ENCODE measurements around the gene AUNIP. TPM values are rescaled to one million over a fixed set of nuclear protein-coding genes. Genes with fewer than 3 reads are reported as not detected.

The AUNIP gene
- total RNA-seq, 1 experiment from 2014 or later = 16.1 TPM

GRCh38 chr1:25909040-25909439 lies 49.8 kb upstream of the AUNIP start:
- H3K4me3 Mint-ChIP-seq = no peak overlapping the region
- ATAC-seq (no peak), DNase-seq (ENCODE audit: low spot score) (no peak)
- no peaks in the 10 kb centered on the region for H3K9me3 Mint-ChIP-seq
- TF ChIP-seq CREB1 (CRISPR knock-in tag; IDR thresholded peaks at IDR 0.05) (no peak), FOXK1 (CRISPR knock-in tag; IDR thresholded peaks at IDR 0.05) (no peak), IRF1 (CRISPR knock-in tag; IDR thresholded peaks at IDR 0.05) (no peak), ATF2 (CRISPR knock-in tag; IDR thresholded peaks at IDR 0.05; ENCODE audit: borderline replicate concordance, low read depth) (no peak), FOXP4 (CRISPR knock-in tag; IDR thresholded peaks at IDR 0.05) (no peak), TEAD1 (CRISPR knock-in tag; IDR thresholded peaks at IDR 0.05) (no peak), ZNF425 (CRISPR knock-in tag; conservative IDR thresholded peaks at IDR 0.05) (no peak), SP1 (CRISPR knock-in tag; conservative IDR thresholded peaks at IDR 0.05) (no peak), SMAD4 (CRISPR knock-in tag; IDR thresholded peaks at IDR 0.05) (no peak), JUN (CRISPR knock-in tag; IDR thresholded peaks at IDR 0.05) (no peak), MAX (CRISPR knock-in tag; IDR thresholded peaks at IDR 0.05) (no peak)
- ChIA-PET POLR2A (no interaction called here), CTCF (interaction anchor here (1.1 kb wide), 1 partner anchor 89 kb away, joined by 3 read pairs; the partner anchor contains the start of gene PAFAH2)
- H3K36me3 Mint-ChIP-seq = peaks cover 11% of the 10 kb centered on the region
- H3K4me1 Mint-ChIP-seq = peaks cover 24% of the 10 kb centered on the region
- no peaks in the 10 kb centered on the region; the same call in none of the 2 replicates for H3K27me3 Mint-ChIP-seq (ENCODE audit: low read depth)
- no peak overlapping the region for H3K27ac Mint-ChIP-seq

- POLR2A ChIA-PET = no interaction called here
- CTCF ChIA-PET = interaction anchor here (1.1 to 3.6 kb wide), 2 partner anchors 12 to 89 kb away, joined by 3 to 31 read pairs; partner anchors contain the start of gene PAFAH2
- Mint-ChIP-seq H3K36me3 (peaks cover 18% of the 10 kb centered on the region), H3K27me3 (ENCODE audit: low read depth) (no peaks in the 10 kb centered on the region; the same call in none of the 2 replicates), H3K4me3 (no peak overlapping the region), H3K9me3 (no peaks in the 10 kb centered on the region), H3K4me1 (peaks cover 27% of the 10 kb centered on the region), H3K27ac (no peak overlapping the region)
- no peak for TF ChIP-seq ZNF219 (CRISPR knock-in tag; IDR thresholded peaks at IDR 0.05; ENCODE audit: borderline replicate concordance)
- TF ChIP-seq SOX15 (CRISPR knock-in tag; IDR thresholded peaks at IDR 0.05) = no peak
- no peak for TF ChIP-seq EMX1 (CRISPR knock-in tag; IDR thresholded peaks at IDR 0.05)
- TF ChIP-seq ESRRA (CRISPR knock-in tag; IDR thresholded peaks at IDR 0.05; ENCODE audit: borderline replicate concordance) = no peak
- no peak for TF ChIP-seq SP1 (CRISPR knock-in tag; conservative IDR thresholded peaks at IDR 0.05)
- TF ChIP-seq OVOL2 (CRISPR knock-in tag; IDR thresholded peaks at IDR 0.05; ENCODE audit: borderline replicate concordance) = no peak
- TF ChIP-seq CDX4 (CRISPR knock-in tag; IDR thresholded peaks at IDR 0.05; ENCODE audit: borderline replicate concordance) = no peak
- TF ChIP-seq ZNF317 (CRISPR knock-in tag; IDR thresholded peaks at IDR 0.05; ENCODE audit: borderline replicate concordance, low read depth) = no peak
- no peak for TF ChIP-seq ZBTB43 (CRISPR knock-in tag; IDR thresholded peaks at IDR 0.05)
- TF ChIP-seq NR1H2 (CRISPR knock-in tag; IDR thresholded peaks at IDR 0.05) = no peak
- no peak for TF ChIP-seq ZNF512 (CRISPR knock-in tag; IDR thresholded peaks at IDR 0.05; ENCODE audit: borderline replicate concordance)
- TF ChIP-seq ELF4 (CRISPR knock-in tag; IDR thresholded peaks at IDR 0.05; ENCODE audit: low read depth) = no peak
- no peak for ATAC-seq
- no peak for DNase-seq (ENCODE audit: low spot score)
These were observed 48.9 kb upstream of the AUNIP start for GRCh38 chr1:25908161-25908560.

All from WTC11 (cell line).